ENCODE results near the gene SOCS3. TPM values are rescaled to one million over a fixed set of nuclear protein-coding genes. Genes with fewer than 3 reads are reported as not detected.
A peak's percentile ranks its signal among the peaks of the same experiment; 100 is the strongest.

SOCS3 gene
- total RNA-seq, 1 experiment from 2014 or later, result 21.7 TPM

DNA sequence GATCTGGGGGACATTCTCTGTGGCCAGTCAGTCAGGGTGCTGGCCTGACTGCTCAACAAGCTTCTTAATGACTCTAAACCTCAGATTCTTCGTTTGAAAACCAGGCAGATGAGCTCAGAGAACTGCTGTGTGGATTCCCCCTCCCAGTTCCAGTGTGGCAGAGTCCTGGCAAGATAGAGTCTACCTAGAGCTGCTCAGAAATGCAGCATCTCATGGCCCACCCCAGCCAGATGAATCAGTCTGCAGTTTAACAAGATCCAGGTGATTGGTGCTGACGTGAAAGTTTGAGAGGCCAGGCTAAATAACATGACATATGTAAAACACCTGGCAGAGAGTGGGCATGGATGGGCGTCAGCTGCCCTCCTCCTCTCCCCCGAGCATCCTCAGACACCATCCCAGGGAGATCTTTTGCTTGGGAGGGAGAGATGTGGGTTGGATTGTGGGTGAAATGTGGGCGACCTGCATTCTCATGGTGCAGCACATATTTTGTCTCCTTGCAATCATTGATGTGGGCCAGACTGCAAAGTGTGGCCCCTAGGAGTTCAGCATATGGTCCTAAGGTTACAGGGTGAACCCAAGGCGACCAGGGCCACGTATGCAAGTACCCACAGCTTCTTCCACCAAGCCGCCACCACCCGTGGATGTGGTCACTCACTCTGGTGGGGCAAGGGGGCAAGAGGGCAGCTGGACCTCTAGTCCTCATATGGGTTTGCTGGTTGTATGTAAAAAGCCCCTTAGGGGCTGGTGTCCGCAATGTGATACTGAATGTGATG, 19.5 kb downstream of the SOCS3 start:
- peak overlapping the region; percentile 100 for H3K27ac ChIP-seq
- ChIA-PET CTCF (interaction anchor here (0.9 kb wide), 1 partner anchor 51 kb away, joined by 3 read pairs; no protein-coding TSS in a partner anchor), POLR2A (ENCODE audit: unreplicated experiment) (no interaction called here)
- peaks cover 95% of the 10 kb centered on the region for H3K4me1 ChIP-seq (replicated peaks; ENCODE audit: insufficient read depth)
- no peak for TF ChIP-seq EZH2 (IDR thresholded peaks at IDR 0.05; ENCODE audit: low read depth)
- TF ChIP-seq, protein P1, sequence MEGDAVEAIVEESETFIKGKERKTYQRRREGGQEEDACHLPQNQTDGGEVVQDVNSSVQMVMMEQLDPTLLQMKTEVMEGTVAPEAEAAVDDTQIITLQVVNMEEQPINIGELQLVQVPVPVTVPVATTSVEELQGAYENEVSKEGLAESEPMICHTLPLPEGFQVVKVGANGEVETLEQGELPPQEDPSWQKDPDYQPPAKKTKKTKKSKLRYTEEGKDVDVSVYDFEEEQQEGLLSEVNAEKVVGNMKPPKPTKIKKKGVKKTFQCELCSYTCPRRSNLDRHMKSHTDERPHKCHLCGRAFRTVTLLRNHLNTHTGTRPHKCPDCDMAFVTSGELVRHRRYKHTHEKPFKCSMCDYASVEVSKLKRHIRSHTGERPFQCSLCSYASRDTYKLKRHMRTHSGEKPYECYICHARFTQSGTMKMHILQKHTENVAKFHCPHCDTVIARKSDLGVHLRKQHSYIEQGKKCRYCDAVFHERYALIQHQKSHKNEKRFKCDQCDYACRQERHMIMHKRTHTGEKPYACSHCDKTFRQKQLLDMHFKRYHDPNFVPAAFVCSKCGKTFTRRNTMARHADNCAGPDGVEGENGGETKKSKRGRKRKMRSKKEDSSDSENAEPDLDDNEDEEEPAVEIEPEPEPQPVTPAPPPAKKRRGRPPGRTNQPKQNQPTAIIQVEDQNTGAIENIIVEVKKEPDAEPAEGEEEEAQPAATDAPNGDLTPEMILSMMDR (conservative IDR thresholded peaks at IDR 0.05), result no peak
- no peak overlapping the region for H2AFZ ChIP-seq
- intact Hi-C loops (cut with micrococcal nuclease; ENCODE audit: unreplicated experiment), result no loop called here
- no peaks in the 10 kb centered on the region for H3K36me3 ChIP-seq (ENCODE audit: low read depth)
- peaks cover 3% of the 10 kb centered on the region; the same call in 1 of the 2 replicates for H3K79me2 ChIP-seq (ENCODE audit: low read depth)
- no peaks in the 10 kb centered on the region for H4K20me1 ChIP-seq (ENCODE audit: insufficient read depth)
- no peaks in the 10 kb centered on the region for H3K27me3 ChIP-seq (ENCODE audit: insufficient read depth, low read depth)
- no peak overlapping the region for H3K4me3 ChIP-seq
- H3K9me2 ChIP-seq (ENCODE audit: insufficient read depth), result no peaks in the 10 kb centered on the region
- no TSS peak for BruUV-seq (replicated peaks)
- peaks cover 73% of the 10 kb centered on the region for H3F3A ChIP-seq (ENCODE audit: insufficient read depth, low read depth)
- no peak for DNase-seq
- 0 out of 2 replicates have a peak overlapping the region, but pooled peaks have one; percentile 71 for H3K4me2 ChIP-seq
- H3K9me3 ChIP-seq (ENCODE audit: insufficient read depth, low read depth), result no peaks in the 10 kb centered on the region

DNA sequence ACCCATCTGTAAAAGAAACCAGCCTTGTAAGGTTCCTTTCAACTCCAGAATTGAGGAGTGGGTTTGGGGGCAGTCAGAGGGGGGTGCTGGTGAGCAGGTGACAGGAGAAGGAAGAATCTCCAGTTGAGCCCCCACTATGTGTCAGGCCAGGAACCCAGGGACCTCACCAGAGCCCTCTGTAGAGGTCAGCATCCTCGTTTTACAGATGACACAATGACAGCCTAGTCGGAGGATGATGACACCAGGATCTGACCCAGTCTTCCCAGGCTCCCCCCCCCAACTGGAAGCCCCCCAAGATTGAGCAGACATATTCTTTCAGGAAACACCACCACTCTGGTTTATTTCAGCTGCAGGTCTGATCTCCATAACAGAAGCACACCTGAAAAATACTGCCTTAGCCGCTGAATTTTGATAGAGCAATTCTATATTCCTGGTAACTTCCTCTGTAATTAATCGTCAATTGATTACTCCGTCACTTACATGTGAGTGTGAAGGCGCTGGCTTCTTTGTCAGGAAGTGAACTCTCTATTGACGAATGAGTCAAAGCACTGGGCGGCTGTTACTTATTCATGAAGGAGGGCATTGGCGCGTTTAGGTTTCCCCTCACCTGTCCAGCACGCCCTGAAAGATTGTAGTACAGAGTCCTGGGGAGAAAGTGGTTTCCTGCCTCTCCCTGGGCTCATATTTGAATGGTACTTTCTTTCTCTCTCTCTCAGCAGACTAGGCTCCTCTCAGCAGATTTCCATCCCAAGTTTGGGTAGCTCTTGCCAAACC, 21.2 kb downstream of the SOCS3 start:
- Histone ChIP-seq H3K36me3 (ENCODE audit: low read depth) (no peaks in the 10 kb centered on the region), H2AFZ (no peak overlapping the region), H3K27me3 (ENCODE audit: insufficient read depth, low read depth) (no peaks in the 10 kb centered on the region), H4K20me1 (ENCODE audit: insufficient read depth) (no peaks in the 10 kb centered on the region), H3K9me3 (ENCODE audit: insufficient read depth, low read depth) (no peaks in the 10 kb centered on the region), H3K9me2 (ENCODE audit: insufficient read depth) (no peaks in the 10 kb centered on the region), H3K4me3 (peak overlapping the region; percentile 25; the same call in 1 of the 2 replicates), H3K4me1 (replicated peaks; ENCODE audit: insufficient read depth) (peaks cover 91% of the 10 kb centered on the region), H3K27ac (peak overlapping the region; percentile 100), H3K79me2 (ENCODE audit: low read depth) (peaks cover 3% of the 10 kb centered on the region; the same call in 1 of the 2 replicates), H3K4me2 (peak overlapping the region; percentile 71), H3F3A (ENCODE audit: insufficient read depth, low read depth) (peaks cover 70% of the 10 kb centered on the region)
- intact Hi-C loops (cut with micrococcal nuclease; ENCODE audit: unreplicated experiment), result no loop called here
- POLR2A ChIA-PET (ENCODE audit: unreplicated experiment), result interaction anchor here (0.6 kb wide), 1 partner anchor 12 kb away, joined by 3 read pairs; no protein-coding TSS in a partner anchor
- TSS peak; percentile 65 for BruUV-seq (replicated peaks)
- TF ChIP-seq, protein P1 (conservative IDR thresholded peaks at IDR 0.05), result no peak
- no peak for TF ChIP-seq EZH2 (IDR thresholded peaks at IDR 0.05; ENCODE audit: low read depth)
- DNase-seq, result peak; percentile 71 to 91
- CTCF ChIA-PET, result interaction anchor here (0.6 kb wide), 1 partner anchor 58 kb away, joined by 4 read pairs; no protein-coding TSS in a partner anchor
